GM13977 (cell line): Measurements from ENCODE around the gene EPHA7.

Experiments used
- DNase-seq: peaks from one replicate; pipeline ENCODE4 v3.0.0; 2012; ENCODE audit warnings: low spot score
- CTCF ChIP-seq: IDR thresholded peaks from 2 replicates; pipeline ENCODE4 v1.5.1; 2012; ENCODE audit warnings: mild to moderate bottlenecking, control low read depth; ENCODE audit not compliant: insufficient read depth; ENCODE audit errors: extremely low read depth, missing control alignments
- in situ Hi-C: fragments of 300-500 bp; cut with MboI; formaldehyde crosslinking; loops from one replicate; pipeline ENCODE4 v1.12.0; 2022; ENCODE audit warnings: low sequenced_read_pairs, low pct_unique_long_range_greater_than_20kb, mixed read lengths, inconsistent platforms; ENCODE audit not compliant: unreplicated experiment

The EPHA7 gene

GRCh38 chr6:93323630-93324029 is 95.7 kb downstream of the EPHA7 start:
- TF ChIP-seq CTCF = no peak
- DNase-seq = no peak
- in situ Hi-C loops = no loop called here

GRCh38 chr6:93322651-93323050 is 96.7 kb downstream of the EPHA7 start:
- DNase-seq = no peak
- no peak for TF ChIP-seq CTCF
- in situ Hi-C loops = no loop called here

GRCh38 chr6:93319304-93319703 is 100.1 kb downstream of the EPHA7 start:
- in situ Hi-C loops = no loop called here
- no peak for DNase-seq
- no peak for TF ChIP-seq CTCF

GRCh38 chr6:93318121-93318520 is 101.2 kb downstream of the EPHA7 start:
- TF ChIP-seq CTCF = no peak
- in situ Hi-C loops = no loop called here
- no peak for DNase-seq

- no peak for DNase-seq
- in situ Hi-C loops = no loop called here
- TF ChIP-seq CTCF = no peak
These were observed 101.8 kb downstream of the EPHA7 start for GRCh38 chr6:93317592-93317991.

GRCh38 chr6:93307505-93308409 is 111.6 kb downstream of the EPHA7 start:
- in situ Hi-C loops = no loop called here
- no peak for TF ChIP-seq CTCF
- no peak for DNase-seq

GRCh38 chr6:93305088-93305487 is 114.3 kb downstream of the EPHA7 start:
- in situ Hi-C loops = no loop called here
- DNase-seq = no peak
- no peak for TF ChIP-seq CTCF
